Measurements from ENCODE around the gene SLC40A1. TPM values are rescaled to one million over a fixed set of nuclear protein-coding genes. Genes with fewer than 3 reads are reported as not detected.

The SLC40A1 gene
- total and polyA plus RNA-seq, 7 donors, result 8.4 to 65.7 (median 27.8) TPM

DNA sequence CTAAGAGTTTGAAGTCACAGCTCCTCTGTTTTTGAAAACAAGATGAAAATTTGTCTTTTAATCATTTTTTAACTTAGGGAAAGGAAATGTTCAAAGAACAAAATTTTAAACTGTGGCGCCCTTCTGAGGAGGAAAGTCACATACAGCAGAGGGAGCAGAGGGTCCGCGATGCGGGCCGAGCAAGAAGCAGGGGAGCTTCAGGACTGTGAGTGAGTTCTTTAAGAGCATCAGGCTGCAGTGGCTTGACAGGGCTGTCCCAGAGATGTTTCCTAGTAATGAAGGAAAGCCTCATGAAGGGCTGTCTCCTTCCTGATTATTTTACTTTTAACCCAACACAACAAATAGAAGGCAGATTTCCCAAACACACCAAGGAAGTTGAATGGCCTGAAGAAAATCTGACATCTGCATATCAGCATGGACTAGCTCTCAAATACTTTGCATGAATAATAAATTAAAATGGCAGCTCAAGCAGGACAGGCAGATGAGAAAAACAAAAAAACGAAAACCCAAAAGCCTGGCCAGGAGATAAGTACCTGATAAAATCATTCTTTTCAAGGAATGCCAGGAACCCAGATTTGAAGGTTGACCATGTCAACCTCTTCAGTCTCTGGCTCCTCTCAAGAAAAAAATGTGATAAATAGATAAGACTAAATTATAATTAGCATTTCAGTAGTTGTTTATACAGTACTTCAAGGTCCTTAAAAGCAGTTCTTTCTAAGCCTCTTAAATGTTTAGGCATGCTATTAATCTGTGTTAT, 60.8 kb downstream of the SLC40A1 start:
- TF ChIP-seq, protein P1, sequence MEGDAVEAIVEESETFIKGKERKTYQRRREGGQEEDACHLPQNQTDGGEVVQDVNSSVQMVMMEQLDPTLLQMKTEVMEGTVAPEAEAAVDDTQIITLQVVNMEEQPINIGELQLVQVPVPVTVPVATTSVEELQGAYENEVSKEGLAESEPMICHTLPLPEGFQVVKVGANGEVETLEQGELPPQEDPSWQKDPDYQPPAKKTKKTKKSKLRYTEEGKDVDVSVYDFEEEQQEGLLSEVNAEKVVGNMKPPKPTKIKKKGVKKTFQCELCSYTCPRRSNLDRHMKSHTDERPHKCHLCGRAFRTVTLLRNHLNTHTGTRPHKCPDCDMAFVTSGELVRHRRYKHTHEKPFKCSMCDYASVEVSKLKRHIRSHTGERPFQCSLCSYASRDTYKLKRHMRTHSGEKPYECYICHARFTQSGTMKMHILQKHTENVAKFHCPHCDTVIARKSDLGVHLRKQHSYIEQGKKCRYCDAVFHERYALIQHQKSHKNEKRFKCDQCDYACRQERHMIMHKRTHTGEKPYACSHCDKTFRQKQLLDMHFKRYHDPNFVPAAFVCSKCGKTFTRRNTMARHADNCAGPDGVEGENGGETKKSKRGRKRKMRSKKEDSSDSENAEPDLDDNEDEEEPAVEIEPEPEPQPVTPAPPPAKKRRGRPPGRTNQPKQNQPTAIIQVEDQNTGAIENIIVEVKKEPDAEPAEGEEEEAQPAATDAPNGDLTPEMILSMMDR (IDR thresholded peaks at IDR 0.05), result no peak
- Histone ChIP-seq H3K4me3 (no peak overlapping the region), H3K4me1 (peaks cover 21% of the 10 kb centered on the region), H3K36me3 (ENCODE audit: insufficient read depth in 1 of 2, low read depth in 1 of 2) (no peaks in the 10 kb centered on the region), H3K27ac (no peak overlapping the region), H3K9me3 (no peaks in the 10 kb centered on the region), H3K27me3 (ENCODE audit: insufficient read depth in 3 of 3, low read length in 2 of 3) (no peaks in the 10 kb centered on the region)
- intact Hi-C loops (cut with DNase I), result no loop called here
- DNase-seq (no peak), ATAC-seq (no peak)
- 74 to 90% (median 88%) methylated on average over 6 of the region's 6 CpGs for WGBS, 3 donors

DNA sequence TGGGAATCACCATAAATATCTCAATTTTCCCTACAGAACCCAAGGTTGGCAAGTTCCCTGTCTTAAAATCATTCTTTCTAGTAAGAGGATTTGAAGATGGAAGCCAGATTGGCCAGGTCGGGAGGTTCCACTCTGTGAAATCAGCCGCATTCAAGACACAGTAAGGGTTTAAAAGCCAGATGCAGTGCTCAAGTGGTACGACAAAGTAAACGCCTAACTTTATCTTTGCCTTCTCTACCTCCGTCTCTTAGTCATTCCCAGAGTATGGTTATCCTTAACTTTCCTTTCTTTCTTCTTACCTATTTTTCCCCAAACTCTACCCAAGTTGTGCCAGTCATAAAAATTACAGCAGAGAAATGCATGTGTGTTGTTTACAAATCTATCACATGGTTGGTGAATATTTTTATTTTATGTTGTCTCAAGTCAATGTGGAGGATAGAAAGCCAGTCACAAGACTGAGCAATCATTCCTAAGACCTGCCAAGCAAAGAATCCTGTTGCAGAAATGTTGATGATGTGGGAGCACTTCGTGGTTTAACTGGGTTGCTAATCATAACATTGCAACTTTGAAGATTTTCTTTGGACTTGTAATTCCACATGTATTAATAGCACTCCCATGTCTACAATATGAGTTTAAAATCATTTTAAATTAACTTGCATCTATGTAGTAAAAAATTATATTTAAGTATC, 62.6 kb downstream of the SLC40A1 start:
- no peak for DNase-seq
- intact Hi-C loops (cut with DNase I), result no loop called here
- no peaks in the 10 kb centered on the region for H3K36me3 ChIP-seq (ENCODE audit: insufficient read depth in 1 of 2, low read depth in 1 of 2)
- H3K9me3 ChIP-seq, result no peaks in the 10 kb centered on the region
- H3K27me3 ChIP-seq (ENCODE audit: insufficient read depth in 3 of 3, low read length in 2 of 3), result no peaks in the 10 kb centered on the region
- H3K27ac ChIP-seq, result no peak overlapping the region
- H3K4me3 ChIP-seq, result no peak overlapping the region
- no peak for ATAC-seq
- peaks cover 17% of the 10 kb centered on the region for H3K4me1 ChIP-seq
- whole genome bisulfite sequencing, 3 donors, result 81 to 86% (median 85%) methylated on average over 6 of the region's 6 CpGs
- TF ChIP-seq, protein P1 (IDR thresholded peaks at IDR 0.05), result no peak

DNA sequence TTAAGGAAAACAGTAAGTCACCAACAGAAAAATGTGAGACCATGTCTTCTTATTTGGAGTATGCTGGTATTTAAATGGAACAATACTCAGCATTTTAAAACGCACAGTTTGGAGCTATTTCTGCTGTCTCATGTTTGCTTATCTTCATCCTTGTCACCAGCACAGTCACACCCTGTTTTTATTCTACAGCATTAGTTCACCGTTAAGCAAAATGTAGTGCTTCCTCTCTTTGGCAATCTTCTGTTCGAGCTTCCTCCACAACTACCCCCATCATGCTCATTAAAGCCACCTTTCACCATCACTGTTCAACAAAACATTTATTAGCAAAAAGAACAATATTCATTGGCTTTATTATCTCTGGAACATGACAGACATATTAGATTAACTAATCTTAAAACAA, 64.0 kb downstream of the SLC40A1 start:
- Histone ChIP-seq H3K36me3 (ENCODE audit: insufficient read depth in 1 of 2, low read depth in 1 of 2) (no peaks in the 10 kb centered on the region), H3K4me1 (peaks cover 3% of the 10 kb centered on the region), H3K27me3 (ENCODE audit: insufficient read depth in 3 of 3, low read length in 2 of 3) (no peaks in the 10 kb centered on the region), H3K4me3 (no peak overlapping the region), H3K9me3 (no peaks in the 10 kb centered on the region), H3K27ac (no peak overlapping the region)
- TF ChIP-seq, protein P1 (IDR thresholded peaks at IDR 0.05), result no peak
- ATAC-seq, result no peak
- 77 to 86% (median 81%) methylated on average over 3 of the region's 3 CpGs for WGBS, 3 donors
- intact Hi-C loops (cut with DNase I), result no loop called here
- DNase-seq, result no peak

GRCh38 chr2:189515264-189515663, 65.3 kb downstream of the SLC40A1 start:
- H3K4me1 ChIP-seq, result no peaks in the 10 kb centered on the region

More at GRCh38 chr2:189515264-189515663, 65.3 kb downstream of the SLC40A1 start:
- DNase-seq, result no peak
- Histone ChIP-seq H3K36me3 (ENCODE audit: insufficient read depth in 1 of 2, low read depth in 1 of 2) (no peaks in the 10 kb centered on the region), H3K4me3 (no peak overlapping the region), H3K27me3 (ENCODE audit: insufficient read depth in 3 of 3, low read length in 2 of 3) (no peaks in the 10 kb centered on the region), H3K27ac (no peak overlapping the region), H3K9me3 (no peaks in the 10 kb centered on the region)
- intact Hi-C loops (cut with DNase I), result no loop called here
- WGBS, 3 donors, result 51 to 58% (median 51%) methylated on average over 1 of the region's 1 CpG
- ATAC-seq, result no peak
- TF ChIP-seq, protein P1 (IDR thresholded peaks at IDR 0.05), result no peak
